ENCODE data around the gene AKIRIN2. TPM values are rescaled to one million over a fixed set of nuclear protein-coding genes. Genes with fewer than 3 reads are reported as not detected.
"Not testable (repeated sequence)": the region's sequence is repeated elsewhere in the genome, so short reads cannot be mapped to it uniquely, and the experiment has no call there.

AKIRIN2 gene
- total and polyA plus RNA-seq, 2 donors (not counting 3 experiments of a cell fraction or from before 2014, with no cell fraction given) = 19.0 to 46.4 TPM

DNA sequence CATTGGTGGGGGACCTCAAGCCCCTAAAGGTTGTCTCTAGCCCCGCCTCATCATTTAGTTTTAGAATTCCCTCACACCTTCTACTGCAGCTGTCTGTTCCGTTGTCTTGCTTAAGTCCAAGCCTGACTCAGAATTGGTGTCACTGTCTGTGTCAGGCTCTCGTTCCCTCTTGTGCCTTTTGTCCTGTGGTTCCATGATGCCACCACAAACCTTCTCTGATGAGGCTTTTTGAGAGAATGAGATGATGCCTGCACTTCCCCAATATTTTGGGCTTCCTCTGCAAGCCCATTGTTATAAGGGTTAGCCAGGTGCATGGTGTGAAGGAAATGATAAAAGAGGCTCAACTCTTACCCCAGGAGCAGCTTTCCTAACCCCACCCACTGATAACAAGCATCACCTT, 8.1 kb upstream of the AKIRIN2 start:
- Histone ChIP-seq H3K9ac (replicated peaks; ENCODE audit: extremely low read depth, insufficient read depth, low read length) (no peak overlapping the region), H4K20me1 (replicated peaks; ENCODE audit: control insufficient read depth, extremely low read depth, insufficient read depth, low read length) (no peaks in the 10 kb centered on the region), H3K4me1 (ENCODE audit: control insufficient read depth, extremely low read depth, insufficient read depth, low read length) (peaks cover 5% of the 10 kb centered on the region), H3K79me2 (ENCODE audit: control insufficient read depth, insufficient read depth, low read length) (no peaks in the 10 kb centered on the region), H3K36me3 (ENCODE audit: control insufficient read depth in 2 of 2, extremely low read depth in 1 of 2, insufficient read depth in 2 of 2, low read length in 2 of 2) (no peaks in the 10 kb centered on the region), H3K27me3 (ENCODE audit: control insufficient read depth in 2 of 2, insufficient read depth in 2 of 2, low read length in 2 of 2) (no peaks in the 10 kb centered on the region), H2AFZ (ENCODE audit: low read depth, low read length) (no peak overlapping the region), H3K4me2 (ENCODE audit: insufficient read depth, low read length) (no peak overlapping the region), H3K9me3 (replicated peaks; ENCODE audit: control insufficient read depth, insufficient read depth, low read length) (no peaks in the 10 kb centered on the region), H3K4me3 (replicated peaks in 1 of 3; ENCODE audit: insufficient read depth in 1 of 3, low read depth in 1 of 3, low read length in 3 of 3) (no peak overlapping the region), H3K9me1 (replicated peaks; ENCODE audit: control insufficient read depth, extremely low read depth, insufficient read depth, low read length) (no peaks in the 10 kb centered on the region), H3K27ac (ENCODE audit: insufficient read depth, low read depth, low read length) (no peak overlapping the region)
- TF ChIP-seq EZH2 (IDR thresholded peaks at IDR 0.05; ENCODE audit: borderline replicate concordance, low read depth, low read length, severe bottlenecking) (no peak), MYC (IDR thresholded peaks at IDR 0.05; ENCODE audit: low read depth, low read length) (no peak)
- no TSS peak for BruUV-seq (replicated peaks)
- ChIA-PET CTCF (no interaction called here), POLR2A (no interaction called here)
- dilution Hi-C loops (cut with MboI; ENCODE audit: extremely low pct_ligation_motif_present, low sequenced_read_pairs) (no loop called here), intact Hi-C loops (cut with micrococcal nuclease) (no loop called here)
- DNase-seq (ENCODE audit: low read depth, low spot score) = no peak
- no peak for FAIRE-seq

DNA sequence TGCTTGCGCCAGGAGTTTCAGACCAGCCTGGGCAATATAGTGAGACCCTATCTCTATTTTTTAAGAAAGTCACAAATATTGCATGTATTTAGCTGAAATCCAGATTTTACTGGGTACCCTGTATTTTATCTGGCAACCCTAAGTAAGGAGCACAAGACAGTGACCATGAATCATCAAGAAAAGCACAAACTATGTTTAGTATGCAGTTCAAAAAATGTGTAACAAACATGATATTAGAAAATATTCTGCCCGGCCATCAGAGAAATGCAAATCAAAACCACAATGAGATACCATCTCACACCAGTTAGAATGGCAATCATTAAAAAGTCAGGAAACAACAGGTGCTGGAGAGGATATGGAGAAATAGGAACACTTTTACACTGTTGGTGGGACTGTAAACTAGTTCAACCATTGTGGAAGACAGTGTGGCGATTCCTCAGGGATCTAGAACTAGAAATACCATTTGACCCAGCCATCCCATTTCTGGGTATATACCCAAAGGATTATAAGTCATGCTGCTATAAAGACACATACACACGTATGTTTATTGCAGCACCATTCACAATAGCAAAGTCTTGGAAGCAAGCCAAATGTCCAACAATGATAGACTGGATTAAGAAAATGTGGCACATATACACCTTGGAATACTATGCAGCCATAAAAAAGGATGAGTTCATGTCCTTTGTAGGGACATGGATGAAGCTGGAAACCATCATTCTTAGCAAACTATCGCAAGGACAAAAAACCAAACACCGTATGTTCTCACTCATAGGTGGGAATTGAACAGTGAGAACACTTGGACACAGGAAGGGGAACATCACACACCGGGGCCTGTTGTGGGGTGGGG, 6.8 kb upstream of the AKIRIN2 start:
- H3K9me1 ChIP-seq (replicated peaks; ENCODE audit: control insufficient read depth, extremely low read depth, insufficient read depth, low read length); H3K27me3 ChIP-seq (ENCODE audit: control insufficient read depth in 2 of 2, insufficient read depth in 2 of 2, low read length in 2 of 2); POLR2A ChIA-PET; H4K20me1 ChIP-seq (replicated peaks; ENCODE audit: control insufficient read depth, extremely low read depth, insufficient read depth, low read length); dilution Hi-C loops (cut with MboI; ENCODE audit: extremely low pct_ligation_motif_present, low sequenced_read_pairs); DNase-seq (ENCODE audit: low read depth, low spot score); H3K4me3 ChIP-seq (replicated peaks in 1 of 3; ENCODE audit: insufficient read depth in 1 of 3, low read depth in 1 of 3, low read length in 3 of 3); H3K36me3 ChIP-seq (ENCODE audit: control insufficient read depth in 2 of 2, extremely low read depth in 1 of 2, insufficient read depth in 2 of 2, low read length in 2 of 2); H3K4me2 ChIP-seq (ENCODE audit: insufficient read depth, low read length); H3K9me3 ChIP-seq (replicated peaks; ENCODE audit: control insufficient read depth, insufficient read depth, low read length); H3K79me2 ChIP-seq (ENCODE audit: control insufficient read depth, insufficient read depth, low read length); H3K4me1 ChIP-seq (ENCODE audit: control insufficient read depth, extremely low read depth, insufficient read depth, low read length); CTCF ChIA-PET; H2AFZ ChIP-seq (ENCODE audit: low read depth, low read length); BruUV-seq (replicated peaks); FAIRE-seq; H3K27ac ChIP-seq (ENCODE audit: insufficient read depth, low read depth, low read length); H3K9ac ChIP-seq (replicated peaks; ENCODE audit: extremely low read depth, insufficient read depth, low read length): not testable (repeated sequence)
- intact Hi-C loops (cut with micrococcal nuclease) = loop anchor here (10.0 kb wide), 1 partner anchor 1166 kb away; no protein-coding TSS in a partner anchor

Data from endothelial cell of umbilical vein (primary cell).